Lower lobe of right lung (tissue), 2 donors: ENCODE data around the gene UNC5C. TPM values are rescaled to one million over a fixed set of nuclear protein-coding genes. Genes with fewer than 3 reads are reported as not detected.

Experiments used
- ATAC-seq, 2 donors: fragments of 200-7000 bp; cut with Tn5 transposase; one replicate each; pipeline ENCODE4 v1.9.1; 2020 to 2022; ENCODE audit warnings: mild to moderate bottlenecking in 2 of 2, moderate library complexity in 2 of 2
- DNase-seq: peaks from one replicate; pipeline ENCODE4 v3.0.0-alpha.2; 2020
- H3K27ac ChIP-seq: fragments of 200-600 bp; one replicate; pipeline ENCODE4 v1.8.0; 2022
- H3K27me3 ChIP-seq: fragments of 200-600 bp; one replicate; pipeline ENCODE4 v1.8.0; 2022; ENCODE audit warnings: low read depth
- H3K36me3 ChIP-seq: fragments of 200-600 bp; one replicate; pipeline ENCODE4 v1.8.0; 2022; ENCODE audit warnings: mild to moderate bottlenecking
- H3K4me1 ChIP-seq: fragments of 200-600 bp; one replicate; pipeline ENCODE4 v1.8.0; 2022
- H3K4me3 ChIP-seq: fragments of 200-600 bp; one replicate; pipeline ENCODE4 v1.8.0; 2022; ENCODE audit warnings: mild to moderate bottlenecking
- H3K9me3 ChIP-seq: fragments of 200-600 bp; one replicate; pipeline ENCODE4 v1.8.0; 2022
- CTCF ChIP-seq: fragments of 200-600 bp; IDR thresholded peaks from one replicate; pipeline ENCODE4 v1.8.0; 2022; ENCODE audit warnings: antibody characterized with exemption, mild to moderate bottlenecking
- intact Hi-C: fragments of 100-400 bp; cut with DNase I; formaldehyde crosslinking; loops from one replicate; pipeline ENCODE4 v1.11.0; 2022
- total RNA-seq: library from RNA; stranded (reverse); fragmentation: NEBNext Ultra II Directional; extraction: Animal tissue kit (Norgen Biotek cat#: 25700); gene quantifications from one replicate; pipeline ENCODE4 v1.2.1, GENCODE V29; 2021
- donor health status: DM: no; HTN: yes; CAD: no; lungs with severe emphysema.

UNC5C gene
- total RNA-seq, 1 donor from 2014 or later: 5.1 TPM

- intact Hi-C loops: no loop called here
- H3K4me3 ChIP-seq: peak overlapping the region; percentile 57
- DNase-seq (no peak), ATAC-seq (no peak)
- H3K36me3 ChIP-seq: no peaks in the 10 kb centered on the region
- TF ChIP-seq CTCF: no peak
- peaks cover 16% of the 10 kb centered on the region for H3K4me1 ChIP-seq
- H3K27me3 ChIP-seq: peaks cover 20% of the 10 kb centered on the region
- no peaks in the 10 kb centered on the region for H3K9me3 ChIP-seq
- H3K27ac ChIP-seq: peak overlapping the region; percentile 81
These were observed 1.6 kb upstream of the UNC5C start for GRCh38 chr4:95550115-95550987.

GRCh38 chr4:95549246-95550114, 707 bp upstream of the UNC5C start:
- peak; percentile 73 to 78 for ATAC-seq
- intact Hi-C loops: no loop called here
- no peaks in the 10 kb centered on the region for H3K36me3 ChIP-seq
- H3K27ac ChIP-seq: peak overlapping the region; percentile 81
- peaks cover 16% of the 10 kb centered on the region for H3K4me1 ChIP-seq
- H3K9me3 ChIP-seq: no peaks in the 10 kb centered on the region
- H3K27me3 ChIP-seq: peaks cover 20% of the 10 kb centered on the region
- DNase-seq: peak; percentile 67
- no peak for TF ChIP-seq CTCF
- H3K4me3 ChIP-seq: peak overlapping the region; percentile 57

GRCh38 chr4:95547715-95548471, 880 bp downstream of the UNC5C start:
- intact Hi-C loops: no loop called here
- Histone ChIP-seq H3K36me3 (no peaks in the 10 kb centered on the region), H3K4me3 (peak overlapping the region; percentile 57), H3K9me3 (no peaks in the 10 kb centered on the region), H3K27ac (peak overlapping the region; percentile 81), H3K27me3 (peaks cover 20% of the 10 kb centered on the region), H3K4me1 (peaks cover 16% of the 10 kb centered on the region)
- ATAC-seq: peak; percentile 23 to 38
- TF ChIP-seq CTCF: no peak
- DNase-seq: peak; percentile 56

- H3K27ac ChIP-seq: peak overlapping the region; percentile 81
- TF ChIP-seq CTCF: no peak
- no peaks in the 10 kb centered on the region for H3K9me3 ChIP-seq
- ATAC-seq (no peak), DNase-seq (no peak)
- H3K4me1 ChIP-seq: peaks cover 16% of the 10 kb centered on the region
- H3K4me3 ChIP-seq: peak overlapping the region; percentile 57
- intact Hi-C loops: no loop called here
- peaks cover 20% of the 10 kb centered on the region for H3K27me3 ChIP-seq
- H3K36me3 ChIP-seq: no peaks in the 10 kb centered on the region
These were observed 1.7 kb downstream of the UNC5C start for GRCh38 chr4:95546866-95547714.
